Kidney (tissue), 14 donors: ENCODE measurements around the gene KLHL18. TPM values are rescaled to one million over a fixed set of nuclear protein-coding genes. Genes with fewer than 3 reads are reported as not detected.

Source experiments
- DNase-seq, 5 donors: peaks; one replicate each; pipeline ENCODE4 v3.0.0-alpha.2; 2013 to 2020
- FAIRE-seq: peaks from 2 replicates; lab custom pipeline; 2012; peaks lifted over from hg19 to GRCh38; lab: Jason Lieb, UNC
- H3K27ac ChIP-seq, 2 donors: one replicate each; pipeline ENCODE4 v1.7.0; 2013; ENCODE audit warnings: low read depth in 2 of 2, low read length in 2 of 2, inconsistent platforms in 1 of 2
- H3K27me3 ChIP-seq: one replicate; pipeline ENCODE4 v1.7.1; 2013; ENCODE audit warnings: low read length, inconsistent platforms; ENCODE audit not compliant: control insufficient read depth, insufficient read depth
- H3K36me3 ChIP-seq, 3 donors: one replicate each; pipeline versions ENCODE4 v1.7.0 to v1.7.1; 2013; ENCODE audit warnings: low read length in 3 of 3, control low read depth in 1 of 3, inconsistent platforms in 1 of 3; ENCODE audit not compliant: insufficient read depth in 3 of 3, control insufficient read depth in 2 of 3
- H3K4me1 ChIP-seq, 3 donors: one replicate each; pipeline versions ENCODE4 v1.7.0 to v1.7.1; 2013; ENCODE audit warnings: low read length in 3 of 3, inconsistent platforms in 1 of 3, low read depth in 1 of 3; ENCODE audit not compliant: control insufficient read depth in 2 of 3, insufficient read depth in 2 of 3
- H3K4me3 ChIP-seq, 3 donors: one replicate each; pipeline versions ENCODE4 v1.7.0 to v1.8.1; 2013; ENCODE audit warnings: low read length in 3 of 3, control low read depth in 1 of 3, inconsistent platforms in 1 of 3
- H3K9ac ChIP-seq, 3 donors: one replicate each; pipeline versions ENCODE4 v1.7.0 to v1.7.1; 2013; ENCODE audit warnings: low read length in 3 of 3, control low read depth in 1 of 3, inconsistent platforms in 1 of 3
- H3K9me3 ChIP-seq, 3 donors: one replicate each; pipeline versions ENCODE4 v1.7.0 to v1.7.1; 2013; ENCODE audit warnings: low read length in 3 of 3, control low read depth in 1 of 3, inconsistent platforms in 1 of 3; ENCODE audit not compliant: control insufficient read depth in 2 of 3, insufficient read depth in 1 of 3
- intact Hi-C: fragments of 100-400 bp; cut with DNase I; formaldehyde crosslinking; loops from one replicate; pipeline ENCODE4 v1.11.1; 2022
- polyA plus RNA-seq: library from polyadenylated mRNA; stranded (reverse); fragments of 350-450 nt; fragmentation: Illumina TruSeq; extraction: RNeasy Lipid Tissue Mini Kit (QIAGEN cat#74804); gene quantifications from one replicate; pipeline ENCODE4 v1.2.3, GENCODE V29; 2014; ENCODE audit warnings: low read depth, low replicate concordance; ENCODE audit not compliant: insufficient read depth
- total RNA-seq: library from RNA; stranded (reverse); fragmentation: NEBNext Ultra II Directional; extraction: Animal tissue kit (Norgen Biotek cat#: 25700); gene quantifications from one replicate; pipeline ENCODE4 v1.2.1, GENCODE V29; 2021
- TF ChIP-seq, protein P1 (sequence below): IDR thresholded peaks from 3 replicates; pipeline ENCODE4 v1.5.1; 2012; ENCODE audit warnings: mild to moderate bottlenecking, moderate library complexity, borderline replicate concordance; ENCODE audit not compliant: insufficient read depth; ENCODE audit errors: extremely low read depth
- donor health status: control.
- donor health status: control.
- donor health status: control.
- donor health status: control.
- donor health status: control.
- donor health status: DM: yes; HTN: yes; CAD: no.
- donor health status: Normal renal cell carcinoma (clear cell type).

Gene KLHL18
- total and polyA plus RNA-seq, 2 donors from 2014 or later, result 10.6 to 31.1 TPM

DNA sequence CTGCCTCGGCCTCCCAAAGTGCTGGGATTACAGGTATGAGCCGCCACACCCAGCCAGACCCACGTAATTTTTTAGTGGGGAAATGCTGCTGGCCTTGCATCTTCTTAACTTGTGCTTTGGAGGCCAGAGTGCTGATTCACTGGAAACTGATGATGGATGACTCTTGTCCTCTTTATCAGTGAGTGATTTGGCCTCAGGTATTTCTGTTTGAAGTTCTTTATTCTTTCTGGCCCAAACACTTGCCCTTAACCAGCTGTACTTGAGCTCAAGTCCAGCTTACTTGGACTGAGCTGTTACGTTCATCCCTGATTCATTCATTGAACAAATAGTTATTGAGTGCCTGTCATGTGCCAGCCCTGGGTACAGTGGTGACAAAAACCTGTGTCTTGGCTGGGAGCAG is 102.3 kb downstream of the KLHL18 start:
- intact Hi-C loops, result no loop called here
- Histone ChIP-seq H3K4me1 (peaks cover 0 to 14% (median 0%) of the 10 kb centered on the region in 3 donors), H3K9me3 (no peaks in the 10 kb centered on the region), H3K9ac (no peak overlapping the region), H3K27me3 (no peaks in the 10 kb centered on the region), H3K27ac (no peak overlapping the region), H3K36me3 (peaks cover 0 to 6% (median 0%) of the 10 kb centered on the region in 3 donors), H3K4me3 (no peak overlapping the region)
- no peak for FAIRE-seq
- TF ChIP-seq, protein P1, sequence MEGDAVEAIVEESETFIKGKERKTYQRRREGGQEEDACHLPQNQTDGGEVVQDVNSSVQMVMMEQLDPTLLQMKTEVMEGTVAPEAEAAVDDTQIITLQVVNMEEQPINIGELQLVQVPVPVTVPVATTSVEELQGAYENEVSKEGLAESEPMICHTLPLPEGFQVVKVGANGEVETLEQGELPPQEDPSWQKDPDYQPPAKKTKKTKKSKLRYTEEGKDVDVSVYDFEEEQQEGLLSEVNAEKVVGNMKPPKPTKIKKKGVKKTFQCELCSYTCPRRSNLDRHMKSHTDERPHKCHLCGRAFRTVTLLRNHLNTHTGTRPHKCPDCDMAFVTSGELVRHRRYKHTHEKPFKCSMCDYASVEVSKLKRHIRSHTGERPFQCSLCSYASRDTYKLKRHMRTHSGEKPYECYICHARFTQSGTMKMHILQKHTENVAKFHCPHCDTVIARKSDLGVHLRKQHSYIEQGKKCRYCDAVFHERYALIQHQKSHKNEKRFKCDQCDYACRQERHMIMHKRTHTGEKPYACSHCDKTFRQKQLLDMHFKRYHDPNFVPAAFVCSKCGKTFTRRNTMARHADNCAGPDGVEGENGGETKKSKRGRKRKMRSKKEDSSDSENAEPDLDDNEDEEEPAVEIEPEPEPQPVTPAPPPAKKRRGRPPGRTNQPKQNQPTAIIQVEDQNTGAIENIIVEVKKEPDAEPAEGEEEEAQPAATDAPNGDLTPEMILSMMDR, result no peak
- no peak for DNase-seq

DNA sequence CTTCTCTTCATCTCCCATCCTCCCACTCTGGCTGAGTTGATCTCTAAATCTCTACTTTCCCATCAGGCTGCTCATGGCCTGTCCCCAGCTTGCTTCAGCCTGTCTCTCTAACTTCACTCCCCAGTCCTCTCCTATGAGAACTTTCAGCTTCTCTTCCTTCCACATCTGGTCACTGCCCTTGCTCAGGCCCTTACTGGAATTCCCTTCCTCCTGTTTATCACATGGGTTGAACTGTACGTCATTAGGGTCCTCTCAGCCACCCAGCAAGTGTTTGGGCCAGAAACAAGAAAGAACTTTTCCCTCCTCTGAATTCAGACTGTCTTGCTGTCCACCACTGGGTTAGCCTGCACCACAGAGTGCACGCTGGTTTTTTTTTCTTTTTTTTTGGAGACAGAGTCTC is 103.1 kb downstream of the KLHL18 start:
- no peaks in the 10 kb centered on the region for H3K9me3 ChIP-seq
- H3K27ac ChIP-seq, result no peak overlapping the region
- no peak overlapping the region for H3K4me3 ChIP-seq
- DNase-seq, result no peak
- intact Hi-C loops, result no loop called here
- TF ChIP-seq, protein P1, result no peak
- H3K27me3 ChIP-seq, result no peaks in the 10 kb centered on the region
- no peak for FAIRE-seq
- H3K9ac ChIP-seq, result no peak overlapping the region
- peaks cover 0 to 14% (median 0%) of the 10 kb centered on the region in 3 donors for H3K4me1 ChIP-seq
- peaks cover 0 to 6% (median 0%) of the 10 kb centered on the region in 3 donors for H3K36me3 ChIP-seq

DNA sequence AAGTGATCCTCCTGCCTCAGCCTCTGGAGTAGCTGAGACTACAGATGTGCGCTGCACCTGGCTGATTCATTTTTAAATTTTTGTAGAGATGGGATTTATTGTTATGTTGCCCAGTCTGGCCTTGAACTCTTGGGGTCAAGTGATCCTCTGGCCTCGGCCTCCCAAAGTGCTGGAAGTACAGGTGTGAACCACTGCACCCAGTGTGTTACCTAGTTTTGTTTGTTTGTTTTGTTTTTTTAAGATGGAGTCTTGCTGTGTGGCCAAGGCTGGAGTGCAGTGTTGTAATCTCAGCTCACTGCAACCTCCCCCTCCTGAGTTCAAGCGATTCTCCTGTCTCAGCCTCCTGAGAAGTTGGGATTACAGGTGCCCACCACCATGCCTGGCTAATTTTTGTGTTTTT is 110.2 kb downstream of the KLHL18 start:
- no peaks in the 10 kb centered on the region for H3K27me3 ChIP-seq
- H3K9ac ChIP-seq, result no peak overlapping the region
- TF ChIP-seq, protein P1, result no peak
- H3K4me1 ChIP-seq, result peaks cover 3 to 32% (median 26%) of the 10 kb centered on the region in 3 donors
- H3K36me3 ChIP-seq, result peaks cover 0 to 6% (median 3%) of the 10 kb centered on the region in 3 donors
- FAIRE-seq (no peak), DNase-seq (no peak)
- intact Hi-C loops, result no loop called here
- H3K9me3 ChIP-seq, result no peaks in the 10 kb centered on the region
- H3K4me3 ChIP-seq, result no peak overlapping the region
- H3K27ac ChIP-seq, result no peak overlapping the region
